Stomach (tissue), 4 donors: Measurements from ENCODE around the gene RELL2.

ENCODE experiments used
- POLR2A ChIP-seq, 4 donors: fragments of 450-650 bp; IDR thresholded peaks; one replicate each; pipeline ENCODE4 v1.6.1; 2016; ENCODE audit warnings: antibody characterized with exemption in 4 of 4, control low read depth in 2 of 4, mild to moderate bottlenecking in 1 of 4, moderate library complexity in 1 of 4
- POLR2AphosphoS5 ChIP-seq, 3 donors: sonication (generic); formaldehyde crosslinking; IDR thresholded peaks; one replicate each; pipeline ENCODE4 v1.6.1; 2016; ENCODE audit warnings: antibody characterized with exemption in 3 of 3
- TF ChIP-seq, protein P1 (sequence below), 7 experiments: fragments of 450-650 bp in 4 of 7; fragments of 200-600 bp in 3 of 7; sonication (generic) in 3 of 7; IDR thresholded peaks; one replicate each; pipeline ENCODE4 v1.5.1; 2016 to 2019; ENCODE audit warnings: antibody characterized with exemption in 7 of 7, control low read depth in 2 of 7, mild to moderate bottlenecking in 1 of 7

- TF ChIP-seq, protein P1, sequence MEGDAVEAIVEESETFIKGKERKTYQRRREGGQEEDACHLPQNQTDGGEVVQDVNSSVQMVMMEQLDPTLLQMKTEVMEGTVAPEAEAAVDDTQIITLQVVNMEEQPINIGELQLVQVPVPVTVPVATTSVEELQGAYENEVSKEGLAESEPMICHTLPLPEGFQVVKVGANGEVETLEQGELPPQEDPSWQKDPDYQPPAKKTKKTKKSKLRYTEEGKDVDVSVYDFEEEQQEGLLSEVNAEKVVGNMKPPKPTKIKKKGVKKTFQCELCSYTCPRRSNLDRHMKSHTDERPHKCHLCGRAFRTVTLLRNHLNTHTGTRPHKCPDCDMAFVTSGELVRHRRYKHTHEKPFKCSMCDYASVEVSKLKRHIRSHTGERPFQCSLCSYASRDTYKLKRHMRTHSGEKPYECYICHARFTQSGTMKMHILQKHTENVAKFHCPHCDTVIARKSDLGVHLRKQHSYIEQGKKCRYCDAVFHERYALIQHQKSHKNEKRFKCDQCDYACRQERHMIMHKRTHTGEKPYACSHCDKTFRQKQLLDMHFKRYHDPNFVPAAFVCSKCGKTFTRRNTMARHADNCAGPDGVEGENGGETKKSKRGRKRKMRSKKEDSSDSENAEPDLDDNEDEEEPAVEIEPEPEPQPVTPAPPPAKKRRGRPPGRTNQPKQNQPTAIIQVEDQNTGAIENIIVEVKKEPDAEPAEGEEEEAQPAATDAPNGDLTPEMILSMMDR (IDR thresholded peaks at IDR 0.05), result peak in 5 of 7 experiments; percentile 80 to 93 (median 88)
- TF ChIP-seq POLR2AphosphoS5 (IDR thresholded peaks at IDR 0.05) (peak in 1 of 3 donors; percentile 71), POLR2A (IDR thresholded peaks at IDR 0.05) (no peak)
Observed at GRCh38 chr5:141664733-141665461, 28.1 kb downstream of the RELL2 start.
